Measurements from ENCODE around the gene RRBP1.

DNA sequence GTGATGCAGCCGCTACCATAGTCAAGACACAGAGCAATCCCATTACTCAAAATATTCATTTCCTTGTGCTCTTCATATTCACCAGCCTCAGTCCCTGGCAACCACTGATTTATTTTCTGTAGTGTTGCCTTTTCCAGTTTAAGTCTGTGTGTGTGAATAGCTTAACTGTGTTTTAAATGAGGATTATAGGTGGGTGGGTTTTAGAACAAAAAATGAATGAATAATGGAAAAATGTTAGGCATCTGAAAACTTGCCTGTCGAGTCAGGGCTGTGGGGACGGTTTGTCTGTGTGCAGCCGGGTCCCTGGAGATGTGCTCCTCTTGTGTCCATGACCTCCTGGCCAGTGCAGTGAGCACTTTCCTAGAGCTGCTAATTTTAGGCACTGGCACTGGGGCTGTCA lies 44.9 kb upstream of the RRBP1 start:
- TF ChIP-seq, protein P1, sequence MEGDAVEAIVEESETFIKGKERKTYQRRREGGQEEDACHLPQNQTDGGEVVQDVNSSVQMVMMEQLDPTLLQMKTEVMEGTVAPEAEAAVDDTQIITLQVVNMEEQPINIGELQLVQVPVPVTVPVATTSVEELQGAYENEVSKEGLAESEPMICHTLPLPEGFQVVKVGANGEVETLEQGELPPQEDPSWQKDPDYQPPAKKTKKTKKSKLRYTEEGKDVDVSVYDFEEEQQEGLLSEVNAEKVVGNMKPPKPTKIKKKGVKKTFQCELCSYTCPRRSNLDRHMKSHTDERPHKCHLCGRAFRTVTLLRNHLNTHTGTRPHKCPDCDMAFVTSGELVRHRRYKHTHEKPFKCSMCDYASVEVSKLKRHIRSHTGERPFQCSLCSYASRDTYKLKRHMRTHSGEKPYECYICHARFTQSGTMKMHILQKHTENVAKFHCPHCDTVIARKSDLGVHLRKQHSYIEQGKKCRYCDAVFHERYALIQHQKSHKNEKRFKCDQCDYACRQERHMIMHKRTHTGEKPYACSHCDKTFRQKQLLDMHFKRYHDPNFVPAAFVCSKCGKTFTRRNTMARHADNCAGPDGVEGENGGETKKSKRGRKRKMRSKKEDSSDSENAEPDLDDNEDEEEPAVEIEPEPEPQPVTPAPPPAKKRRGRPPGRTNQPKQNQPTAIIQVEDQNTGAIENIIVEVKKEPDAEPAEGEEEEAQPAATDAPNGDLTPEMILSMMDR (IDR thresholded peaks at IDR 0.05), result no peak
- no peak for TF ChIP-seq ZFX (IDR thresholded peaks at IDR 0.05; ENCODE audit: borderline replicate concordance)
